BE2C (cell line): ENCODE measurements around the gene ANKRD44.
A peak's percentile ranks its signal among the peaks of the same experiment; 100 is the strongest.

Source experiments
- DNase-seq: peaks from one replicate; pipeline ENCODE4 v3.0.0-alpha.2; 2020
- H3K27me3 ChIP-seq: fragments of 250-450 bp; sonication (Bioruptor Pico); 2 replicates; pipeline ENCODE4 v1.5.1; 2020; ENCODE audit warnings: mild to moderate bottlenecking
- H3K36me3 ChIP-seq: fragments of 250-450 bp; sonication (Bioruptor Pico); 2 replicates; pipeline ENCODE4 v1.5.1; 2020; ENCODE audit warnings: mild to moderate bottlenecking
- H3K4me1 ChIP-seq: fragments of 250-450 bp; sonication (Bioruptor Pico); 2 replicates; pipeline ENCODE4 v1.5.1; 2020
- H3K4me3 ChIP-seq: 2 replicates; pipeline ENCODE4 v1.5.1; 2011; ENCODE audit warnings: low read depth, low read length
- H3K9me3 ChIP-seq: fragments of 250-450 bp; sonication (Bioruptor Pico); 2 replicates; pipeline ENCODE4 v1.5.1; 2020
- TF ChIP-seq, protein P1 (sequence below): IDR thresholded peaks from 2 replicates; pipeline ENCODE4 v1.5.1; 2012; ENCODE audit warnings: mild to moderate bottlenecking, low read depth, low read length

Gene ANKRD44

DNA sequence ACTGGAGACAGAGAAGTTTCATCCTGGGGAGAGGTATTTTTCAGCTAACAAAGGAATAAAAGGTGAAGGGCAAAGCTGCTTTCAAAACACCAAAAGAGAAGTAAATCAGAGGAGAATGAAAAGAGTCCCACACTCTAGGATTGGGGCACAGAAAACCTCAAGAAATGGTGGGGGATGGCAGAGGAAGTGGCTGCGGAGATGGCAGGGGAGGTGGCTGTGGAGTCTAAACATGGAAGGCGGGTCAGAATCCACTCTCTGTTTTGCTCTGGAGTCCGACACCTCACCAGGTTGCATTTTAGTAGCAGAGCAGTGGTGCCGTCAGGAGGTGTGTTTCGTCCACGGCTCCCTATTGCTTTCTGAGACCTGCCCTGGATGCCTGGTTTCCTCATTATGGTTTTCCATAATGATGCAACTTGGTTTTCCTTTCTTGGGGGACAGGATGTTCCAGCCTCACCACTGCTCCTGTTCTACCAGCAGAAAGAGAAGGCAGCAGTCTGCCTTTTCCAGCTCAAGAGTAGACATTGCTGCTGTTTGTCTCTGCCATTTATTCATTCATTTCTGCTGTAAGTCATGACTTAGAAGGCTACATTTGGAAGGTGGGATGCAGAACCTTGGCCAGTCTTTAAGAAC, 188.7 kb downstream of the ANKRD44 start:
- DNase-seq, result no peak
- Histone ChIP-seq H3K9me3 (no peaks in the 10 kb centered on the region), H3K4me1 (no peaks in the 10 kb centered on the region), H3K36me3 (no peaks in the 10 kb centered on the region), H3K4me3 (no peak overlapping the region), H3K27me3 (no peaks in the 10 kb centered on the region)
- TF ChIP-seq, protein P1, sequence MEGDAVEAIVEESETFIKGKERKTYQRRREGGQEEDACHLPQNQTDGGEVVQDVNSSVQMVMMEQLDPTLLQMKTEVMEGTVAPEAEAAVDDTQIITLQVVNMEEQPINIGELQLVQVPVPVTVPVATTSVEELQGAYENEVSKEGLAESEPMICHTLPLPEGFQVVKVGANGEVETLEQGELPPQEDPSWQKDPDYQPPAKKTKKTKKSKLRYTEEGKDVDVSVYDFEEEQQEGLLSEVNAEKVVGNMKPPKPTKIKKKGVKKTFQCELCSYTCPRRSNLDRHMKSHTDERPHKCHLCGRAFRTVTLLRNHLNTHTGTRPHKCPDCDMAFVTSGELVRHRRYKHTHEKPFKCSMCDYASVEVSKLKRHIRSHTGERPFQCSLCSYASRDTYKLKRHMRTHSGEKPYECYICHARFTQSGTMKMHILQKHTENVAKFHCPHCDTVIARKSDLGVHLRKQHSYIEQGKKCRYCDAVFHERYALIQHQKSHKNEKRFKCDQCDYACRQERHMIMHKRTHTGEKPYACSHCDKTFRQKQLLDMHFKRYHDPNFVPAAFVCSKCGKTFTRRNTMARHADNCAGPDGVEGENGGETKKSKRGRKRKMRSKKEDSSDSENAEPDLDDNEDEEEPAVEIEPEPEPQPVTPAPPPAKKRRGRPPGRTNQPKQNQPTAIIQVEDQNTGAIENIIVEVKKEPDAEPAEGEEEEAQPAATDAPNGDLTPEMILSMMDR, result no peak

DNA sequence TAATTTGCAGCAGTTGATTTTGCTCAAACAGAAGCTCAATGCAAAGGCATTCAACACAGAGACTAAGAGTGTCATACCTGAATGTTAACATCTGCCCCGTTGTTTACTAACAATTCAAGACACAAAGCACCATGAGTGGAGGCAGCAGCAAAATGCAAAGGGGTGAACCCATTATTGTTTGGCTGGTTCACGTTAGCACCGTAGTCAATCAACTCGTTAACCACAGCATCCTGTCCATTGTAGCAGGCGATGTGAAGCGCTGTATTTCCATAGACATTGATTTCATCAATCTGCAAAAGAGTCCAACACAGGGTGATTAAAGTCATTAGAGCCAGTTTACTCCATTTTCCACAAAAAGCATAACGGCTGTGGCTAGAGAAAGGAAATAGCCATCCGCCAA, 189.3 kb downstream of the ANKRD44 start:
- Histone ChIP-seq H3K4me3 (no peak overlapping the region), H3K4me1 (no peaks in the 10 kb centered on the region), H3K36me3 (no peaks in the 10 kb centered on the region), H3K27me3 (no peaks in the 10 kb centered on the region), H3K9me3 (no peaks in the 10 kb centered on the region)
- TF ChIP-seq, protein P1, result no peak
- no peak for DNase-seq

- H3K4me1 ChIP-seq, result no peaks in the 10 kb centered on the region; the same call in 1 of the 2 replicates
- no peaks in the 10 kb centered on the region for H3K36me3 ChIP-seq
- H3K27me3 ChIP-seq, result no peaks in the 10 kb centered on the region
- no peaks in the 10 kb centered on the region for H3K9me3 ChIP-seq
- H3K4me3 ChIP-seq, result no peak overlapping the region
- TF ChIP-seq, protein P1, result no peak
- no peak for DNase-seq
These were observed 194.2 kb downstream of the ANKRD44 start for GRCh38 chr2:197116306-197116879.

GRCh38 chr2:197115325-197115724, 195.3 kb downstream of the ANKRD44 start:
- DNase-seq, result no peak

DNA sequence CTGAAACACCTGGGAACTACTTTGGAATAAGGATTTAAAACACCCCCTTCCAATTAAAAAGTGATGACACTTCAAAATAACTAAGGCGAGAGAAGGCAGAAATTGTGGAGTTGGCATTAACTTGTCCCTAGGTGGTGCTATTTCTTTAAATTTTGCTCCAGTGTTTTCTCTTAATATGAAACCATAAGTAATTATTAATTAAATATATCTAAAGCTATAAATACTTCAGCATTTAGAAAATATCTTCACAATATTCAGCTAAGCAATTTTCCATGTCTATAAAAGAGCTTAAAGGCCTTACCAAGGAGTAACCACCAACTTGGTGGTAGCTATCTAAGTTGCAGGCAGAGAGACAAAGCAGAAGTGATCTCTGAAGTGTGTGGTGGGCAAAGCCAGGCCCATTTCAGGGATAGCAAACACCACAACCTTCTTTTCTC, 197.3 kb downstream of the ANKRD44 start:
- no peak for DNase-seq
- Histone ChIP-seq H3K4me3 (no peak overlapping the region), H3K4me1 (peaks cover 6% of the 10 kb centered on the region), H3K9me3 (no peaks in the 10 kb centered on the region), H3K27me3 (no peaks in the 10 kb centered on the region), H3K36me3 (no peaks in the 10 kb centered on the region)
- TF ChIP-seq, protein P1, result peak; percentile 71

More at GRCh38 chr2:197115325-197115724, 195.3 kb downstream of the ANKRD44 start:
- Histone ChIP-seq H3K9me3 (no peaks in the 10 kb centered on the region), H3K4me3 (no peak overlapping the region), H3K27me3 (no peaks in the 10 kb centered on the region), H3K4me1 (no peaks in the 10 kb centered on the region; the same call in 1 of the 2 replicates), H3K36me3 (no peaks in the 10 kb centered on the region)
- TF ChIP-seq, protein P1, result no peak

- Histone ChIP-seq H3K9me3 (no peaks in the 10 kb centered on the region), H3K4me3 (no peak overlapping the region), H3K36me3 (no peaks in the 10 kb centered on the region), H3K27me3 (no peaks in the 10 kb centered on the region), H3K4me1 (peaks cover 7% of the 10 kb centered on the region)
- no peak for DNase-seq
- TF ChIP-seq, protein P1, result no peak
These were observed 201.3 kb downstream of the ANKRD44 start for GRCh38 chr2:197109326-197109725.
